Fibroblast of mammary gland (primary cell): ENCODE measurements around the gene TTK.
A peak's percentile ranks its signal among the peaks of the same experiment; 100 is the strongest.

Source experiments
- DNase-seq: peaks from one replicate; pipeline ENCODE4 v3.0.0-alpha.2; 2010; ENCODE audit warnings: low read depth
- H3K4me3 ChIP-seq: 2 replicates; pipeline ENCODE4 v1.5.1; 2011; ENCODE audit warnings: low read depth, mild to moderate bottlenecking, low read length, moderate library complexity; ENCODE audit not compliant: control insufficient read depth
- TF ChIP-seq, protein P1 (sequence below): conservative IDR thresholded peaks from 2 replicates; pipeline ENCODE4 v1.5.1; 2011; ENCODE audit warnings: low read depth, low read length, inconsistent platforms; ENCODE audit not compliant: control insufficient read depth, insufficient read depth

Gene TTK

DNA sequence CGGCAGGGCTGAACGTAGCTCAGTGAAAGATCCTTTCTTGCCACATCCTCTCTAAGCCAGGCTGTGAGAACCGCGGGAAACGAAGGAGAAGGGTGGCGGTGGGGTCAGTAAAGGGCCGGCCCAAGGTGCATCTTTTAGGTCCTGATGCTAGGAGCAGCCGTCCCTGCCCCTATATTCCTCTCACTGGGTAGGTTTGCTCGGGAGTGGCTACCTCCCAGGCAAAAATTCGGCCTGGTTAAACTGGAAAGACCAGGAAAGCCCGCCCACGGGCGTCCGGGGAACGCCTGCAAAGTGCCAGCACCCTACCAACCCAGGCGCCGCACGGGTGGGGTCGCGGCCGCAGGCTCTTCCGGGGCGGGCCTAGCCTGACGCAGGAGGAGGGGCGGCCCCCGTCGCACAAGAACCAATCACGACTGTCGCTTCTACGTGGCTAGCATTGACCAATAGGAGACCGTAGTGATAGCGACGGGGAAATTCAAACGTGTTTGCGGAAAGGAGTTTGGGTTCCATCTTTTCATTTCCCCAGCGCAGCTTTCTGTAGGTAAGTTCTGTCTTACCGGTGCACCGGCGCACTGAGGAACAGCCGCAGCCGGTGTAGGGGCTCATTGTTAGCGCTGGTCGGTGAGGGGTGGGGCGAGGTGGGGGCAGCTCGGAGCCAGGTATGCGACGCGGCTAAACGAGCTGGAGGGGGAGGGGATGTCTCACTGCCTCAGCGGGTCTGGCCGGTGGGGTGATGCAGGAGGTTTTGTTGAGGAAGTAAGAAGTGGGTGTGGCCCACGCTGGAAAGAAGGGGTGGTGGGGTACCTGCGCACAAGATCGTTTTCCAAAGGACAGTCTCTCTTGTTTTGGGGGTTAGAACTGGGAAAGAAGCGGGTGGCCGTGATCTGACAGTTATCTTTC lies at the start of gene TTK:
TTK (plus strand) TSS at position 477 of the 900 bp plus-strand sequence. CDS start 1,195 bp downstream, outside the sequence.
- peak; percentile 92 for DNase-seq
- TF ChIP-seq, protein P1, sequence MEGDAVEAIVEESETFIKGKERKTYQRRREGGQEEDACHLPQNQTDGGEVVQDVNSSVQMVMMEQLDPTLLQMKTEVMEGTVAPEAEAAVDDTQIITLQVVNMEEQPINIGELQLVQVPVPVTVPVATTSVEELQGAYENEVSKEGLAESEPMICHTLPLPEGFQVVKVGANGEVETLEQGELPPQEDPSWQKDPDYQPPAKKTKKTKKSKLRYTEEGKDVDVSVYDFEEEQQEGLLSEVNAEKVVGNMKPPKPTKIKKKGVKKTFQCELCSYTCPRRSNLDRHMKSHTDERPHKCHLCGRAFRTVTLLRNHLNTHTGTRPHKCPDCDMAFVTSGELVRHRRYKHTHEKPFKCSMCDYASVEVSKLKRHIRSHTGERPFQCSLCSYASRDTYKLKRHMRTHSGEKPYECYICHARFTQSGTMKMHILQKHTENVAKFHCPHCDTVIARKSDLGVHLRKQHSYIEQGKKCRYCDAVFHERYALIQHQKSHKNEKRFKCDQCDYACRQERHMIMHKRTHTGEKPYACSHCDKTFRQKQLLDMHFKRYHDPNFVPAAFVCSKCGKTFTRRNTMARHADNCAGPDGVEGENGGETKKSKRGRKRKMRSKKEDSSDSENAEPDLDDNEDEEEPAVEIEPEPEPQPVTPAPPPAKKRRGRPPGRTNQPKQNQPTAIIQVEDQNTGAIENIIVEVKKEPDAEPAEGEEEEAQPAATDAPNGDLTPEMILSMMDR: no peak
- H3K4me3 ChIP-seq: peak within 1 kb of the TSS; percentile 89

DNA sequence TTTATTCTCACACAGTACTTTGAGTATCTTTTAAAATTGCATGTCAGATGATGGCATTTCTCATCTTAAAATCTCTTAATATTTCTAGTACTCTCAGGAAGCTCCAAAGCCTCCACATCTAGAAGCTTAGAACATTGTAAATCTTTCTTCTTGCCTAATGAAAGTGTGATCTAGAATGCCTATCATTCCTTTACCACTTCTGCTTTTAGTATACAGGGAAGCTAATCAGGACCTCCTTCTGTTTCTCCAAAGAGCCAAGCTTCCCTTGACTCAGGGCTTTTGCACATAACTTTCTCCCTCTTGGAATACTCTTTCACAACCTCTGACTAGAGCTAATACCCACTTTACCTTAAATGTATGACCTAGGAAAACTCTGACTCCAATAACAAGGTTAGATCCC lies 49.6 kb upstream of the TTK start:
- DNase-seq: no peak
- TF ChIP-seq, protein P1: no peak
- no peak overlapping the region for H3K4me3 ChIP-seq

DNA sequence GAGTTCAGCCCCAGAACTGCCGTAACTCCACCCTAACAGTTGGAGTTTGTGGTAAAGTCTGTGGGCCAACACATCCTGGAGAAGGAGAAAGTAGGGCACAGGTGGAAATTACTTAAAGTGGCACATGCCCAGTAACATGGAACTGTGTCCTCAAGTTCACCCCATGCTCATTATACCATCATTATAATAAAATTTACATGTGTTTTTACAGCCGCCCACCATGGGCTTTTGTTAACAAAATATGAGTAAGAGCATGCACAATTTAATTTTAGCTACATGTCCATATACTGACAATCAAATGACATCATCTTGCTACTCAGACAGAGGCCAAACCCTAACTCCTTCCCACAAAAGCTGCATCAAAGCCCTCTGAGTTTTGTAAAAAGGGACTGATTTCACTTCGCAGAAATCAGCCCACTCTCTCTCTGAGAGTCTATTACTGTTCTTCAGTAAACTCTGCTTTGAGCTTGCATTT lies 39.8 kb upstream of the TTK start:
- DNase-seq: no peak
- no peak overlapping the region for H3K4me3 ChIP-seq
- TF ChIP-seq, protein P1: no peak

DNA sequence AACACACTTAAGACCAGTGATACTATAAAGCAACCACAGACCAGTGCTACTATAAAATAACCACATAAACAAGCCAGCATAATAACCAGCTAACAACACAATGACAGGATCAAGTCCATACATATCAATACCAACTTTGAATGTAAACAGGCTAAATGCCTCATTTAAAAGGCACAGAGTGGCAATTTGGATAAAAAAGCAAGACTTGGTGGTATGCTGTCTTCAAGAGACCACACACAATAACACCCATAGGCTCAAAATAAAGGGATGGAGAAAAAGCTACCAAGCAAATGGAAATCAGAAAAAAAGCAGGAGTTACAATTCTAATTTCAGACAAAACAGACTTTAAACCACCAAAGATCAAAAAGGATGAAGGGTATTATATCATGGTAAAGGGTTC lies 37.3 kb upstream of the TTK start:
- DNase-seq: no peak
- TF ChIP-seq, protein P1: no peak
- no peak overlapping the region for H3K4me3 ChIP-seq

DNA sequence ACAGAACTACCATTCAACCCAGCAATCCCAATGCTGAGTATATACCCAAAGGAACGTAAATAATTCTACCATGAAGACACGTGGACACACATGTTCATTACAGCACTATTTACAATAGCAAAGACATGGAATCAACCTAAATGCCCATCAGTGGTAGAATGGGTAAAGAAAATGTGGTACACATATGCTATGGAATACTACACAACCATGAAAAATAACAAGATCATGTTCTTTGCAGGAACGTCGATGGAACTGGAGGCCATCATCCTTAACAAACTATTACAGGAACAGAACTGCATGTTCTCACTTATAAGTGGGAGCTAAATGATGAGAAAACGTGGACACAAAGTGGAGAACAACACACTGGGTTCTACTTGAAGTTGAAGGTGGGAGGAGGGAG lies 34.7 kb upstream of the TTK start:
- no peak for DNase-seq
- H3K4me3 ChIP-seq: no peak overlapping the region
- TF ChIP-seq, protein P1: no peak

DNA sequence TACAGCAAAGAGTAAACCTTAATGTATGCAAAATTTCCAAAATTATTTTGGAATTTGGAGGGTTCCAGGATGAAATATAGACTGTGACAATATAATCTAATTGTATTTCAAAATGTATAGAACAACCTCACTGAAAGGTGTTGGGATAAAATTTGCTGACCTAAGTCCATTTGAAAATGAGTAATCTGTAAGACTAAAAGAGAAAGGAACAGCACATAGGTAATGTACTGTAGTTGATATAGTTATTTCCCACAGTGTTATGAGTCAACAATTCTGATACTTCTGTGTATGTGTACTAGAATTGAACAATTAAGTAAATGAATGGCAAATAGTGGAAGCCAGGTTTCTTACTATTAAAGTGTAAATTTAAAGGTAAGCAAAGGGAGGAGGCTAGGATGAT lies 33.3 kb upstream of the TTK start:
- TF ChIP-seq, protein P1: no peak
- no peak overlapping the region for H3K4me3 ChIP-seq
- no peak for DNase-seq
